Left ventricle myocardium inferior (tissue), 1 donor: Measurements from ENCODE around the gene TANC1. TPM values are rescaled to one million over a fixed set of nuclear protein-coding genes. Genes with fewer than 3 reads are reported as not detected.

Experiments used
- DNase-seq: peaks from one replicate; pipeline ENCODE4 v3.0.0-alpha.2; 2020
- H3K27ac ChIP-seq: fragments of 200-600 bp; replicated peaks from 2 replicates; pipeline ENCODE4 v1.8.0; 2021
- H3K27me3 ChIP-seq: fragments of 200-600 bp; 2 replicates; pipeline ENCODE4 v1.8.0; 2021; ENCODE audit warnings: low read depth
- H3K36me3 ChIP-seq: fragments of 200-600 bp; 2 replicates; pipeline ENCODE4 v1.8.0; 2021
- H3K4me1 ChIP-seq: fragments of 200-600 bp; 2 replicates; pipeline ENCODE4 v1.8.0; 2021
- H3K4me3 ChIP-seq: fragments of 200-600 bp; 2 replicates; pipeline ENCODE4 v1.8.0; 2021; ENCODE audit warnings: mild to moderate bottlenecking, moderate library complexity
- H3K9me3 ChIP-seq: fragments of 200-600 bp; replicated peaks from 2 replicates; pipeline ENCODE4 v1.8.0; 2021
- intact Hi-C: fragments of 100-400 bp; cut with micrococcal nuclease; formaldehyde crosslinking; loops from one replicate; pipeline ENCODE4 v1.11.0; 2022
- total RNA-seq: library from RNA; stranded (reverse); fragmentation: NEBNext Ultra II Directional; extraction: Animal tissue kit (Norgen Biotek cat#: 25700); gene quantifications from one replicate; pipeline ENCODE4 v1.2.1, GENCODE V29; 2021
- TF ChIP-seq, protein P1 (sequence below): fragments of 200-600 bp; IDR thresholded peaks from 2 replicates; pipeline ENCODE4 v1.8.0; 2021; ENCODE audit warnings: antibody characterized with exemption, mild to moderate bottlenecking, borderline replicate concordance
- donor health status: DM: no; HTN: yes; CAD: no; lungs with severe emphysema.

Gene TANC1
- total RNA-seq, 1 donor from 2014 or later = 59.7 TPM

GRCh38 chr2:159071190-159071915 is 102.9 kb downstream of the TANC1 start:
- H3K27ac ChIP-seq = no peak overlapping the region
- intact Hi-C loops = no loop called here

GRCh38 chr2:159072795-159073194 is 104.4 kb downstream of the TANC1 start:
- Histone ChIP-seq H3K27ac (no peak overlapping the region), H3K27me3 (no peaks in the 10 kb centered on the region), H3K4me3 (no peak overlapping the region), H3K4me1 (peaks cover 75% of the 10 kb centered on the region), H3K36me3 (no peaks in the 10 kb centered on the region), H3K9me3 (no peaks in the 10 kb centered on the region)
- DNase-seq = no peak
- intact Hi-C loops = no loop called here
- TF ChIP-seq, protein P1, sequence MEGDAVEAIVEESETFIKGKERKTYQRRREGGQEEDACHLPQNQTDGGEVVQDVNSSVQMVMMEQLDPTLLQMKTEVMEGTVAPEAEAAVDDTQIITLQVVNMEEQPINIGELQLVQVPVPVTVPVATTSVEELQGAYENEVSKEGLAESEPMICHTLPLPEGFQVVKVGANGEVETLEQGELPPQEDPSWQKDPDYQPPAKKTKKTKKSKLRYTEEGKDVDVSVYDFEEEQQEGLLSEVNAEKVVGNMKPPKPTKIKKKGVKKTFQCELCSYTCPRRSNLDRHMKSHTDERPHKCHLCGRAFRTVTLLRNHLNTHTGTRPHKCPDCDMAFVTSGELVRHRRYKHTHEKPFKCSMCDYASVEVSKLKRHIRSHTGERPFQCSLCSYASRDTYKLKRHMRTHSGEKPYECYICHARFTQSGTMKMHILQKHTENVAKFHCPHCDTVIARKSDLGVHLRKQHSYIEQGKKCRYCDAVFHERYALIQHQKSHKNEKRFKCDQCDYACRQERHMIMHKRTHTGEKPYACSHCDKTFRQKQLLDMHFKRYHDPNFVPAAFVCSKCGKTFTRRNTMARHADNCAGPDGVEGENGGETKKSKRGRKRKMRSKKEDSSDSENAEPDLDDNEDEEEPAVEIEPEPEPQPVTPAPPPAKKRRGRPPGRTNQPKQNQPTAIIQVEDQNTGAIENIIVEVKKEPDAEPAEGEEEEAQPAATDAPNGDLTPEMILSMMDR = no peak

More at GRCh38 chr2:159071190-159071915, 102.9 kb downstream of the TANC1 start:
- Histone ChIP-seq H3K36me3 (no peaks in the 10 kb centered on the region), H3K27me3 (no peaks in the 10 kb centered on the region), H3K4me1 (peaks cover 72% of the 10 kb centered on the region), H3K9me3 (no peaks in the 10 kb centered on the region), H3K4me3 (no peak overlapping the region)
- TF ChIP-seq, protein P1 = no peak
- DNase-seq = no peak

DNA sequence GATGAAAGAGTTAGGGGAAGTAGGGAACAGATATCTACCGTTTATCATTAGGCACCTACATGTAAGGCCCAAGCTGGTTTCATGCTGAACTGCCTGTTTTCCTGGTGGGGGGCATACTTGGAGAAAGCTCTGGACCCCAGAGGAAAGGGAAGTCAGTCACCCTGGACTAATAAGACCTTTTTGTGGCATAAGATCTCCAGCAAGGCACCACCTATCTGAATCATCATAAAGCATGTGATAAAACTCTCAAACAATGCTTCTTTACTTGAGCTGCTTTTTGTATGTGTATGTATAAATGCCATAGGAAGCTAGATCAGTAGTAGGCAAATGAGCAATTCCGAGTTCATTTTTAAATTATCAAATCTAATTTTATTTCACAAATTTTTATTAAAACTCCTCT is 104.8 kb downstream of the TANC1 start:
- Histone ChIP-seq H3K27ac (no peak overlapping the region), H3K27me3 (no peaks in the 10 kb centered on the region), H3K36me3 (no peaks in the 10 kb centered on the region), H3K9me3 (no peaks in the 10 kb centered on the region), H3K4me1 (peaks cover 75% of the 10 kb centered on the region), H3K4me3 (no peak overlapping the region)
- no peak for DNase-seq
- intact Hi-C loops = no loop called here
- TF ChIP-seq, protein P1 = no peak

DNA sequence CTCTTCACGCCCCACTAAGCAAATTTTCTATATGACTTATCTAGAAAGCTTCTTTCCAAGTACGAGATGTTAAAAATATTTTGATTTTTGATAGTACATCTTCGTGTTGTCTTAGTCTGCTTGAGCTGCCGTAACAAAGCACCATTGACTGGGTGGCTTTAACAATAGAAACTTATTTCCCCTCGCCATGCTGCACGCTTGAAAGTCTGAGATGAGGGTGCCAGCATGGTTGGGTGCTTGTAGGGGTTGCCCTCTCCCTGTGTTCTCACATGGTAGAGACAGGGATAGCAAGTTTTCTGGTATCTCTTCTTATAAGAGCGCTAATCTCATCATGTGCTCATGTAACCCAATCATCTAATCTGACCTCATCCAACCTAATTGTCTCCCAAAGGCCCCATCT is 106.2 kb downstream of the TANC1 start:
- intact Hi-C loops = no loop called here
- Histone ChIP-seq H3K36me3 (no peaks in the 10 kb centered on the region), H3K4me1 (peaks cover 72% of the 10 kb centered on the region), H3K27me3 (no peaks in the 10 kb centered on the region), H3K9me3 (no peaks in the 10 kb centered on the region), H3K27ac (no peak overlapping the region), H3K4me3 (no peak overlapping the region)
- DNase-seq = no peak
- TF ChIP-seq, protein P1 = no peak

- intact Hi-C loops = no loop called here
- DNase-seq = no peak
- TF ChIP-seq, protein P1 = no peak
- Histone ChIP-seq H3K9me3 (no peaks in the 10 kb centered on the region), H3K27ac (peak overlapping the region; percentile 39), H3K36me3 (no peaks in the 10 kb centered on the region), H3K27me3 (no peaks in the 10 kb centered on the region), H3K4me3 (no peak overlapping the region), H3K4me1 (peaks cover 73% of the 10 kb centered on the region)
Measured at GRCh38 chr2:159075727-159076126, 107.3 kb downstream of the TANC1 start.
